Measurements from ENCODE around the gene ENTPD2.

GRCh38 chr9:137037483-137037882 is 16.4 kb downstream of the ENTPD2 start:
- TF ChIP-seq EZH2 (IDR thresholded peaks at IDR 0.05) (no peak), POLR2AphosphoS5 (IDR thresholded peaks at IDR 0.05; ENCODE audit: borderline replicate concordance, low read depth, low read length) (no peak), FOXP2 (optimal IDR thresholded peaks at IDR 0.05; ENCODE audit: control extremely low read depth, extremely low read length, insufficient read depth) (no peak)

Data from SK-N-MC (cell line).